Measurements from ENCODE around the gene PODN. TPM values are rescaled to one million over a fixed set of nuclear protein-coding genes. Genes with fewer than 3 reads are reported as not detected.
A peak's percentile ranks its signal among the peaks of the same experiment; 100 is the strongest.

Gene PODN
- total and polyA plus RNA-seq, 11 donors: 5.2 to 61.8 (median 16.7) TPM

- H3K27ac ChIP-seq: peak overlapping the region in 1 of 12 donors; percentile 84
- ATAC-seq: no peak
- DNase-seq: no peak
- 90 to 98% (median 96%) methylated on average over 7 of the region's 7 CpGs for WGBS, 4 donors
- TF ChIP-seq CTCF (IDR thresholded peaks at IDR 0.05): no peak
- TF ChIP-seq POLR2A (IDR thresholded peaks at IDR 0.05): no peak
- no peaks in the 10 kb centered on the region for H3K36me3 ChIP-seq
- H3K9me3 ChIP-seq: peaks cover 0 to 12% (median 3%) of the 10 kb centered on the region in 12 donors
- no peaks in the 10 kb centered on the region for H3K27me3 ChIP-seq
- intact Hi-C loops (cut with DNase I): no loop called here
- H3K4me1 ChIP-seq: peaks cover 0 to 14% (median 0%) of the 10 kb centered on the region in 12 donors
- no peak overlapping the region for H3K4me3 ChIP-seq
Measured at GRCh38 chr1:53134042-53134485, 72.1 kb downstream of the PODN start.

Other genes starting within 250 kb of the PODN start
- under 1 TPM in 2 of 9 donors, not detected in 7; 0.06 to 0.09 TPM for gene ZYG11A, start 219.5 kb upstream of the PODN start, total RNA-seq
- gene ZYG11A, start 219.5 kb upstream of the PODN start, polyA plus RNA-seq: not detected
- gene ECHDC2, start 140.5 kb upstream of the PODN start, total RNA-seq: 100 to 1,000 TPM in 3 of 9 donors, 10 to 100 TPM in 6; 77.1 to 130 (median 96.2) TPM
- gene ECHDC2, start 140.5 kb upstream of the PODN start, polyA plus RNA-seq: 100 to 1,000 TPM in 1 of 2 donors, 10 to 100 TPM in 1; 64.9 to 126 TPM
- gene SCP2, start 134.9 kb upstream of the PODN start, total RNA-seq: 100 to 1,000 TPM in 8 of 9 donors, 10 to 100 TPM in 1; 83.4 to 143 (median 132) TPM
- gene SCP2, start 134.9 kb upstream of the PODN start, polyA plus RNA-seq: 100 to 1,000 TPM in 1 of 2 donors, 10 to 100 TPM in 1; 95.1 to 134 TPM
- gene SLC1A7, start 80.4 kb downstream of the PODN start, total RNA-seq: 1 to 10 TPM in 1 of 9 donors, under 1 TPM in 6, not detected in 2; 0.08 to 1.1 (median 0.37) TPM
- under 1 TPM; 0.07 to 0.19 TPM for gene SLC1A7, start 80.4 kb downstream of the PODN start, polyA plus RNA-seq
- gene CPT2, start 134.6 kb downstream of the PODN start, total RNA-seq: 10 to 100 TPM; 24.2 to 62.3 (median 35.8) TPM
- gene CPT2, start 134.6 kb downstream of the PODN start, polyA plus RNA-seq: 10 to 100 TPM; 14.7 to 19.6 TPM
- gene CZIB, start 158.4 kb downstream of the PODN start, total RNA-seq: 10 to 100 TPM; 39.4 to 52.1 (median 46.1) TPM
- gene CZIB, start 158.4 kb downstream of the PODN start, polyA plus RNA-seq: 10 to 100 TPM; 45.2 to 85.0 TPM
- 10 to 100 TPM; 18.8 to 42.4 (median 21.6) TPM for gene MAGOH, start 176.3 kb downstream of the PODN start, total RNA-seq
- gene MAGOH, start 176.3 kb downstream of the PODN start, polyA plus RNA-seq: 10 to 100 TPM; 63.4 to 74.2 TPM